ENCODE data around the gene TPCN2.

TPCN2 gene

GRCh38 chr11:69183613-69184012, 134.9 kb downstream of the TPCN2 start:
- TF ChIP-seq, protein P1, sequence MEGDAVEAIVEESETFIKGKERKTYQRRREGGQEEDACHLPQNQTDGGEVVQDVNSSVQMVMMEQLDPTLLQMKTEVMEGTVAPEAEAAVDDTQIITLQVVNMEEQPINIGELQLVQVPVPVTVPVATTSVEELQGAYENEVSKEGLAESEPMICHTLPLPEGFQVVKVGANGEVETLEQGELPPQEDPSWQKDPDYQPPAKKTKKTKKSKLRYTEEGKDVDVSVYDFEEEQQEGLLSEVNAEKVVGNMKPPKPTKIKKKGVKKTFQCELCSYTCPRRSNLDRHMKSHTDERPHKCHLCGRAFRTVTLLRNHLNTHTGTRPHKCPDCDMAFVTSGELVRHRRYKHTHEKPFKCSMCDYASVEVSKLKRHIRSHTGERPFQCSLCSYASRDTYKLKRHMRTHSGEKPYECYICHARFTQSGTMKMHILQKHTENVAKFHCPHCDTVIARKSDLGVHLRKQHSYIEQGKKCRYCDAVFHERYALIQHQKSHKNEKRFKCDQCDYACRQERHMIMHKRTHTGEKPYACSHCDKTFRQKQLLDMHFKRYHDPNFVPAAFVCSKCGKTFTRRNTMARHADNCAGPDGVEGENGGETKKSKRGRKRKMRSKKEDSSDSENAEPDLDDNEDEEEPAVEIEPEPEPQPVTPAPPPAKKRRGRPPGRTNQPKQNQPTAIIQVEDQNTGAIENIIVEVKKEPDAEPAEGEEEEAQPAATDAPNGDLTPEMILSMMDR (IDR thresholded peaks at IDR 0.05; ENCODE audit: borderline replicate concordance, insufficient read depth, low read depth, low read length): no peak
- H3K4me3 ChIP-seq (ENCODE audit: low read depth, low read length): no peak overlapping the region

All from GM12875 (cell line).